Fibroblast of lung (primary cell): ENCODE data around the gene RAB35.

Experiments
- EZH2 ChIP-seq: IDR thresholded peaks from 2 replicates; pipeline ENCODE4 v1.5.1; 2012; ENCODE audit warnings: low read length, control low read depth, mild to moderate bottlenecking; ENCODE audit errors: missing control alignments
- TF ChIP-seq, protein P1 (sequence below), 2 donors: IDR thresholded peaks in 1 of 2; conservative IDR thresholded peaks in 1 of 2; 1 replicate in 1 of 2; 2 replicates in 1 of 2; pipeline ENCODE4 v1.5.1; 2011 to 2012; ENCODE audit warnings: low read length in 2 of 2, control low read depth in 1 of 2, inconsistent platforms in 1 of 2, low read depth in 1 of 2, mild to moderate bottlenecking in 1 of 2

GRCh38 chr12:120090626-120091295, 25.8 kb downstream of the RAB35 start:
- TF ChIP-seq, protein P1, sequence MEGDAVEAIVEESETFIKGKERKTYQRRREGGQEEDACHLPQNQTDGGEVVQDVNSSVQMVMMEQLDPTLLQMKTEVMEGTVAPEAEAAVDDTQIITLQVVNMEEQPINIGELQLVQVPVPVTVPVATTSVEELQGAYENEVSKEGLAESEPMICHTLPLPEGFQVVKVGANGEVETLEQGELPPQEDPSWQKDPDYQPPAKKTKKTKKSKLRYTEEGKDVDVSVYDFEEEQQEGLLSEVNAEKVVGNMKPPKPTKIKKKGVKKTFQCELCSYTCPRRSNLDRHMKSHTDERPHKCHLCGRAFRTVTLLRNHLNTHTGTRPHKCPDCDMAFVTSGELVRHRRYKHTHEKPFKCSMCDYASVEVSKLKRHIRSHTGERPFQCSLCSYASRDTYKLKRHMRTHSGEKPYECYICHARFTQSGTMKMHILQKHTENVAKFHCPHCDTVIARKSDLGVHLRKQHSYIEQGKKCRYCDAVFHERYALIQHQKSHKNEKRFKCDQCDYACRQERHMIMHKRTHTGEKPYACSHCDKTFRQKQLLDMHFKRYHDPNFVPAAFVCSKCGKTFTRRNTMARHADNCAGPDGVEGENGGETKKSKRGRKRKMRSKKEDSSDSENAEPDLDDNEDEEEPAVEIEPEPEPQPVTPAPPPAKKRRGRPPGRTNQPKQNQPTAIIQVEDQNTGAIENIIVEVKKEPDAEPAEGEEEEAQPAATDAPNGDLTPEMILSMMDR (conservative IDR thresholded peaks at IDR 0.05 in 1 of 2, IDR thresholded peaks at IDR 0.05 in 1 of 2; ENCODE audit: low read depth in 1 of 2, low read length in 2 of 2) = no peak
- no peak for TF ChIP-seq EZH2
